OCI-LY1 (cell line): ENCODE results near the gene MIS18BP1.

Experiments
- CTCF ChIP-seq: fragments of 200-600 bp; sonication (generic), shearing (Covaris generic); IDR thresholded peaks from 2 replicates; pipeline ENCODE4 v1.5.1; 2017; ENCODE audit warnings: mild to moderate bottlenecking, antibody characterized with exemption, low read length, moderate library complexity, mixed read lengths
- EZH2 ChIP-seq: fragments of 200-600 bp; sonication (generic), shearing (Covaris generic); IDR thresholded peaks from 2 replicates; pipeline ENCODE4 v1.8.0; 2017; ENCODE audit warnings: borderline replicate concordance, mixed run types, mild to moderate bottlenecking, antibody characterized with exemption, low read length, moderate library complexity, mixed read lengths

- TF ChIP-seq CTCF (no peak), EZH2 (no peak)
Measured at GRCh38 chr14:45271858-45272537, 19.0 kb upstream of the MIS18BP1 start.
